B cell (primary cell): ENCODE results near the gene AGL. TPM values are rescaled to one million over a fixed set of nuclear protein-coding genes. Genes with fewer than 3 reads are reported as not detected.
"Not testable (repeated sequence)": the region's sequence is repeated elsewhere in the genome, so short reads cannot be mapped to it uniquely, and the experiment has no call there.

ENCODE experiments used
- ATAC-seq: fragments of 200-7000 bp; cut with Tn5 transposase; one replicate; pipeline ENCODE4 v1.10.0; 2021; ENCODE audit warnings: low read depth, mild to moderate bottlenecking, moderate number of reproducible peaks, moderate library complexity
- CTCF ChIA-PET: fragments of 350-600 bp; sonication (Branson Sonifier 250); formaldehyde crosslinking; loops from one replicate; lab custom pipeline; 2021; ENCODE audit warnings: antibody characterized with exemption, inconsistent platforms; lab: Charles Lee
- POLR2A ChIA-PET: fragments of 350-600 bp; sonication (Branson Sonifier 250); formaldehyde crosslinking; loops from one replicate; lab custom pipeline; 2021; ENCODE audit warnings: antibody characterized with exemption; lab: Charles Lee
- DNase-seq: peaks from one replicate; pipeline ENCODE4 v3.0.0; 2013
- H2AFZ ChIP-seq: 2 replicates; pipeline ENCODE4 v1.6.1; 2012; ENCODE audit warnings: mild to moderate bottlenecking, low read depth, low read length; ENCODE audit not compliant: insufficient read depth, poor library complexity, severe bottlenecking
- H3K27ac ChIP-seq, 2 donors: 1 replicate in 1 of 2; 2 replicates in 1 of 2; pipeline ENCODE4 v1.5.1; 2012 to 2013; ENCODE audit warnings: low read length in 2 of 2, mild to moderate bottlenecking in 2 of 2, moderate library complexity in 1 of 2
- H3K27me3 ChIP-seq, 4 experiments: fragments of 200-600 bp in 1 of 4; sonication (generic) in 1 of 4; replicated peaks in 1 of 4; 1 replicate in 2 of 4; 2 replicates in 2 of 4; pipeline versions ENCODE4 v1.6.1 to v1.7.0; 2013 to 2016; ENCODE audit warnings: low read length in 3 of 4, mild to moderate bottlenecking in 2 of 4, mixed read lengths in 1 of 4, moderate library complexity in 1 of 4; ENCODE audit not compliant: insufficient read depth in 4 of 4, control insufficient read depth in 3 of 4; ENCODE audit errors: control extremely low read depth in 1 of 4
- H3K36me3 ChIP-seq, 2 experiments: replicated peaks in 1 of 2; 1 replicate in 1 of 2; 2 replicates in 1 of 2; pipeline versions ENCODE4 v1.6.1 to v1.7.1; 2013; ENCODE audit warnings: low read length in 1 of 2; ENCODE audit not compliant: insufficient read depth in 2 of 2, control insufficient read depth in 1 of 2; ENCODE audit errors: control extremely low read depth in 1 of 2, extremely low read depth in 1 of 2
- H3K4me1 ChIP-seq, 2 donors: fragments of 200-600 bp in 1 of 2; sonication (generic) in 1 of 2; 1 replicate in 1 of 2; 2 replicates in 1 of 2; pipeline versions ENCODE4 v1.5.1 to v1.6.1; 2013 to 2017; ENCODE audit warnings: low read length in 2 of 2; ENCODE audit not compliant: control insufficient read depth in 2 of 2, insufficient read depth in 2 of 2
- H3K4me2 ChIP-seq: replicated peaks from 2 replicates; pipeline ENCODE3; 2012; ENCODE audit warnings: mild to moderate bottlenecking, low read depth, low read length; ENCODE audit not compliant: poor library complexity, severe bottlenecking
- H3K4me3 ChIP-seq, 5 experiments: fragments of 200-600 bp in 1 of 5; sonication (generic) in 1 of 5; 1 replicate in 3 of 5; 2 replicates in 2 of 5; pipeline versions ENCODE4 v1.5.1 to v1.7.0; 2011 to 2016; ENCODE audit warnings: low read length in 4 of 5, mild to moderate bottlenecking in 4 of 5, low read depth in 2 of 5, control low read depth in 1 of 5, moderate library complexity in 1 of 5; ENCODE audit not compliant: insufficient read depth in 1 of 5; ENCODE audit errors: control extremely low read depth in 1 of 5, extremely low read depth in 1 of 5
- H3K79me2 ChIP-seq: fragments of 200-600 bp; sonication (generic); one replicate; pipeline ENCODE4 v1.6.0; 2016; ENCODE audit warnings: low read length; ENCODE audit not compliant: control insufficient read depth, insufficient read depth
- H3K9ac ChIP-seq: fragments of 200-600 bp; sonication (generic); 2 replicates; pipeline ENCODE4 v1.6.1; 2017; ENCODE audit warnings: mild to moderate bottlenecking, low read length, moderate library complexity
- H3K9me3 ChIP-seq, 3 donors: one replicate each; pipeline versions ENCODE4 v1.6.1 to v1.7.1; 2013; ENCODE audit warnings: low read length in 2 of 3; ENCODE audit not compliant: control insufficient read depth in 2 of 3, insufficient read depth in 1 of 3; ENCODE audit errors: control extremely low read depth in 1 of 3
- H4K20me1 ChIP-seq: 2 replicates; pipeline ENCODE4 v1.6.0; 2012; ENCODE audit warnings: mild to moderate bottlenecking, low read length; ENCODE audit not compliant: insufficient read depth, control insufficient read depth, poor library complexity, severe bottlenecking
- H3K27ac Mint-ChIP-seq: one replicate; pipeline ENCODE4 v1.8.0; 2021; ENCODE audit warnings: mixed read lengths
- H3K27me3 Mint-ChIP-seq: one replicate; pipeline ENCODE4 v1.8.0; 2021; ENCODE audit warnings: mixed read lengths
- H3K4me1 Mint-ChIP-seq: one replicate; pipeline ENCODE4 v1.8.0; 2021; ENCODE audit warnings: mixed read lengths
- H3K4me3 Mint-ChIP-seq: one replicate; pipeline ENCODE4 v1.8.0; 2021; ENCODE audit warnings: mixed read lengths
- H3K9me3 Mint-ChIP-seq: one replicate; pipeline ENCODE4 v1.8.0; 2022; ENCODE audit warnings: mixed read lengths; ENCODE audit not compliant: insufficient read depth
- WGBS: methylation state at CpG from one replicate; pipeline ENCODE4 v1.1.5; 2013; ENCODE audit warnings: missing lambda C conversion rate; ENCODE audit not compliant: insufficient coverage; 5-methylcytosine and 5-hydroxymethylcytosine counted together
- intact Hi-C: fragments of 100-400 bp; cut with micrococcal nuclease; formaldehyde crosslinking; loops from one replicate; pipeline ENCODE4 v1.10.0; 2022
- polyA plus RNA-seq: library from polyadenylated mRNA; depleted of rRNA; stranded (reverse); fragments of >200 nt; gene quantifications from 2 replicates; pipeline ENCODE4 v1.2.3, GENCODE V29; 2012
- total RNA-seq, 2 donors: library from RNA; stranded (reverse); fragments of 120-200 nt in 1 of 2; gene quantifications; 1 replicate in 1 of 2; 2 replicates in 1 of 2; pipeline versions ENCODE4 v1.2.3 to v1.2.4, GENCODE V29; 2013 to 2022

AGL gene
- total and polyA plus RNA-seq, 2 donors (not counting 1 experiment from before 2014, with no cell fraction given), result 3.2 to 18.7 TPM

DNA sequence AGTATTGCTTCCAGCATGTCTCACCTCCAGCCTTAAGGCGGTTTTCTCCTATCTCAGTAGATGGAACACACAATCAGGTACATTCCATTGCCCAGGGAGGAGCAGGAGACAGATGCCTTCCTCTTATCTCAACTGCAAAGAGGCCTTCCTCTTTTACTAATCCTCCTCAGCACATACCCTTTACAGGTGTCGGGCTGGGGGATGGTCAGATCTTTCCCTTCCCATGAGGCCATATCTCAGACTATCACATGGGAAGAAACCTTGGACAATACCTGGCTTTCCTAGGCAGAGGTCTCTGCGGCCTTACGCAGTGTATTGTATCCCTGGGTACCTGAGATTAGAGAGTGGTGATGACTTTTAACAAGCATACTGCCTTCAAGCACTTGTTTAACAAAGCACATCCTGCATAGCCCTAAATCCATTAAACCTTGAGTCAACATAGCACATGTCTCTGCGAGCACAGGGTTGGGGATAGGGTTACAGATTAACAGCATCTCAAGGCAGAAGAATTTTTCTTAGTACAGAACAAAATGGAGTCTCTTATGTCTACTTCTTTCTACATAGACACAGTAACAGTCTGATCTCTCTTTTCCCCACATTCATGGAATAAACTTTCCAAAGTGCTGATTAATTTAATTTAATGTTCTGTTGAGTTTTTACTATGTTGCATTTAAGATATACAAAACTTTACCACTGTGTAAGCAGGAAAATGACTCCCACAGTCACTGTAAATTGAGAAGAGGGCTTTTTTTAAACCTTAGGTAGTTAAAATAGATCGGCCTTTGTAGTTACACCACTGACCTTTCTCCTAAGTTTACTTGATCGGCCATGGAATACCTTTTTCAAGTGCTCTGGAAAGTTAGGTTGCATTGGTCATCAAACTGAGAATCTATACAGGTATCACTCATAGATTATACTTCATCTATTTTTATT, 13.7 kb upstream of the AGL start:
- intact Hi-C loops, H3K36me3 ChIP-seq, H3K4me1 Mint-ChIP-seq, H3K9me3 Mint-ChIP-seq, H3K4me3 Mint-ChIP-seq, H3K9me3 ChIP-seq, H3K4me2 ChIP-seq, ATAC-seq, H2AFZ ChIP-seq, H3K27ac ChIP-seq, H3K27me3 ChIP-seq, H3K9ac ChIP-seq, DNase-seq, H3K4me3 ChIP-seq, H3K79me2 ChIP-seq, H4K20me1 ChIP-seq, CTCF ChIA-PET, H3K27me3 Mint-ChIP-seq, H3K27ac Mint-ChIP-seq, H3K4me1 ChIP-seq, POLR2A ChIA-PET: not testable (repeated sequence)
- 100% methylated on average over 1 of the region's 7 CpGs for WGBS

DNA sequence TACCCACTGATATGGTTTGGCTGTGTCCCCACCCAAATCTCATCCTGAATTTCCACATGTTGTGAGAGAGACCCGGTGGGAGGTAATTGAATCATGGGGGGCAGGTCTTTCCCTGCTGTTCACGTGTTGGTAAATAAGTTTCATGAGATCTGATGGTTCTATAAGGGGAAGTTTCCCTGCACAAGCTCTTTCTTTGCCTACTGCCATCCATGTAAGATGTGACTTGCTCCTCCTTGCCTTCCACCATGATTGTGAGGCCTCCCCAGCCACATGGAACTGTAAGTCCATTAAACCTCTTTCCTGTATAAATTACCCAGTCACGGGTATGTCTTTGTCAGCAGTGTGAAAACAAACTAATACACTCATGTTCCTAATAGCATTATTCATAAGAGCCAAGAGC, 9.8 kb upstream of the AGL start:
- H3K9me3 ChIP-seq, H3K4me3 ChIP-seq, H3K27ac ChIP-seq, H3K27ac Mint-ChIP-seq, H3K36me3 ChIP-seq, H3K27me3 Mint-ChIP-seq, ATAC-seq, H3K4me2 ChIP-seq, intact Hi-C loops, H3K9ac ChIP-seq, CTCF ChIA-PET, H4K20me1 ChIP-seq, H3K4me3 Mint-ChIP-seq, H3K4me1 Mint-ChIP-seq, H3K9me3 Mint-ChIP-seq, H3K27me3 ChIP-seq, POLR2A ChIA-PET, H2AFZ ChIP-seq, H3K79me2 ChIP-seq, DNase-seq, H3K4me1 ChIP-seq: not testable (repeated sequence)
- WGBS, result 100% methylated on average over 1 of the region's 3 CpGs
